ENCODE results near the gene SCNN1G.

GRCh38 chr16:23225634-23226033 lies 43.1 kb downstream of the SCNN1G start:
- TF ChIP-seq, protein P1, sequence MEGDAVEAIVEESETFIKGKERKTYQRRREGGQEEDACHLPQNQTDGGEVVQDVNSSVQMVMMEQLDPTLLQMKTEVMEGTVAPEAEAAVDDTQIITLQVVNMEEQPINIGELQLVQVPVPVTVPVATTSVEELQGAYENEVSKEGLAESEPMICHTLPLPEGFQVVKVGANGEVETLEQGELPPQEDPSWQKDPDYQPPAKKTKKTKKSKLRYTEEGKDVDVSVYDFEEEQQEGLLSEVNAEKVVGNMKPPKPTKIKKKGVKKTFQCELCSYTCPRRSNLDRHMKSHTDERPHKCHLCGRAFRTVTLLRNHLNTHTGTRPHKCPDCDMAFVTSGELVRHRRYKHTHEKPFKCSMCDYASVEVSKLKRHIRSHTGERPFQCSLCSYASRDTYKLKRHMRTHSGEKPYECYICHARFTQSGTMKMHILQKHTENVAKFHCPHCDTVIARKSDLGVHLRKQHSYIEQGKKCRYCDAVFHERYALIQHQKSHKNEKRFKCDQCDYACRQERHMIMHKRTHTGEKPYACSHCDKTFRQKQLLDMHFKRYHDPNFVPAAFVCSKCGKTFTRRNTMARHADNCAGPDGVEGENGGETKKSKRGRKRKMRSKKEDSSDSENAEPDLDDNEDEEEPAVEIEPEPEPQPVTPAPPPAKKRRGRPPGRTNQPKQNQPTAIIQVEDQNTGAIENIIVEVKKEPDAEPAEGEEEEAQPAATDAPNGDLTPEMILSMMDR (IDR thresholded peaks at IDR 0.05): no peak
- no peak for TF ChIP-seq EZH2 (IDR thresholded peaks at IDR 0.05)
- TF ChIP-seq EZH2phosphoT487 (IDR thresholded peaks at IDR 0.05): no peak

All from neural progenitor cell (in vitro differentiated cells).